Measurements from ENCODE around the gene CACNA2D4. TPM values are rescaled to one million over a fixed set of nuclear protein-coding genes. Genes with fewer than 3 reads are reported as not detected.
A peak's percentile ranks its signal among the peaks of the same experiment; 100 is the strongest.

Gene CACNA2D4
- polyA plus RNA-seq, 3 donors = 2.0 to 3.0 (median 2.7) TPM

DNA sequence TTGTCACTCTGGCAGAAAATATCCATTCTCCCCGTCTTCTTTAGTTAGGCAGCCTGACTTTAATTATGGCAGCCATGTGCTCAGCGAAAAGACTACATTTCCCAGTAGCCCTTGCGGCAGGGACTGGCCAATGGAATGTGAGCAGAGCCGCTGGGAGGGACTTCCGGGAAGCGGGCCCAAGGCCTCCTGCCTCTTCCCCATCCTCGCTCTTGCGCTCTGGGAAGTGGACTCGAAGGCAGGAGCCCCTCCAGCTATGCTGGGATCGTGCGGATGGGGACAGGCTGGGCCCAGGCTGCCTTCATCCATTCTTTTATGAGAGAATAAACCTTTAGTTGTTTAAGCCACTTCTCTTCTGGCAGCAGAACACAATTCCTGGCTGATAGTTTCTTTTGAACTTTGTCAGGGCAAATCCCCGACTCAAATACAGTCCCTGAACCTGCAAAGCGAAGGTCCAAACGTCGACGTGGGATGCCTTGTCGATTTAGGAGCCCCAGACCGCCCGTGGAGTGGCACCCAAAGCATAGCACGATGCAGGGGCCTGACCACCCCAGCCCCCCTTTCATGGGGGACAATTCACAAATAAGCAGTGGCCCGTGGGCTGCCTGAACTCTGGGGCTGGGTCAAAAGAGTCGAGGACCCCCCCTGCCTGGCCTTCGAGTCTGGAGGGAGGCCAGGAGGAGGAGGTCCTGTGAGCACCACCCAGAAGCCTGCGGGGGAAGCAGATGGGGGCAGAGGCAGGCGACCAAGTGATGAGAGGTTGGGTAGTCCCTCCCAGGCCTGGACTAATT is 113.7 kb downstream of the CACNA2D4 start:
- peak; percentile 87 for DNase-seq

- no peak for DNase-seq
Measured at GRCh38 chr12:1803736-1804135, 114.7 kb downstream of the CACNA2D4 start.

DNA sequence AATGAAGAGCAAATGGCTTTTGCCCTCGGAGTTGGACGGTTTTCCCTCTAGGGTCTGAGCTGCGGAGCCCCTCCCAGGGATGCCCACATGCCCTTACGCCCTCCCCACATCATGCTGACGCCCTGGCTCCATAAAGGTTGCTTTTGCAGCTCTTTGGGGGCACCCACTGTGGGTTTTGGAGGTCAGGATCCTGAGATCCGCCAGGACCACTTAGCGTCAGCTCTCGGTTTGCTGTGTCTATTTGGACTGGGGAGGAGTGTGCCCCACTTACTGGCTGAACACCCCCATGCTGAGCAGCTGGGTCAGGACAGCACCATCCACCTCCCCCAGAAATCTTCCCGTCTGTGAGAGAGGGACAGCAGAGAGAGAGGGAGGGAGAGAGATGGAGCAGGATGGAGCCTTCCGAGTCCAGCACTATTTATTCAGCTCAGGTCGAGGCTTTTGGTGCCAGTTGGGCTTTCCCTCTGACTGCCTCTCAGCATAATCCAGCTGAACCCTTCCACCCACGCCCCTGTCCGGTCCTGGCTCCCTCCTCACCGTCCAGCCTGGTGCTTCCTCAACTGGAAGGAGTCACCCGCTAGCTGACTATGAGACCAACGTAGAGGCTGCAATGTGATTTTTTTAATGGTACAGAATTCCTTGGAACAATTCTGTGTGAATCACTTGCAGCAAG is 117.0 kb downstream of the CACNA2D4 start:
- no peak for DNase-seq

DNA sequence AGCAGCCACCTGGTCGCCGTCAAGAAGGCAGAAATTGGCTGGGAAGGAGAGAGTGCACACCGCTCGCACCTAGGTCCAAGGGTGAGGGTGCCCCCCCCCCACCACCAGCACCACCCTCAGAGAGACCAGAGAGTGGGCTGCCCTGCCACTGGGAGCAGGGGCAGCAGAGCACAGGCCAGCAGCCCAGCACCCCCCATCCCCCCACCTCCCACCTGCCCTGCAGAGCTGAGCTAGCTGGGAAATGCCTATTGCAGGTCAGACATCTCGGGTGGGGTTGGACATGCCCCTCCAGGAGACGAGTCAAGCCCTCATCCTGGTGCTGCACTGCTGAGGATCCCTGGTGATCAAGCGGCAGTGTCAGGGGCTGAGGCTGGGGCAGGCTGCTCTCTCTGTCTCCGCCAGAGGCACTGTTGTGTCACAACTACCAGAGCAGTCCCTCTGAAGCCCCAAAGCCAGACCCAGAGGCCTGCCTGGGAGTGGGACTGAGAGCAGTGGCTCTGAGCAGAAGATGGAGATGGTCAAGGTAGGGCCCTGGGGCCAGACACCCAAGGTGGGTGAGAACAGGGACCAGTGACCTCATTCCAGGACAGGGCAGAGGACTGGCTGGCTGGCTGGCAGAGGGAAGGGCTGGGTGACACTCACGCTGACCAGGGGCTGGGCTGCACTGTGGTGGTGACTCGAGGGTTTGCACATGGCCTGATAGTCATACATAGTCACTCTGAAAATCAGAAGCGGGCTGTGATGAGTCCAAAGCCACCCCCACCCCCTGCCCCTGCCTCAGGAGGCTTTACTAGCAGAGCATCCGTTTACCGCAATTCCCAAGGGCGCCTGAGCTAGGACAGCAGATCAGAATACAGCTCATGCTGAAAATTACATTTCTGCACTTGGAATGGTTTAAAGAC is 117.8 kb downstream of the CACNA2D4 start:
- DNase-seq = no peak

GRCh38 chr12:1799882-1800400 is 118.5 kb downstream of the CACNA2D4 start:
- DNase-seq = no peak

DNA sequence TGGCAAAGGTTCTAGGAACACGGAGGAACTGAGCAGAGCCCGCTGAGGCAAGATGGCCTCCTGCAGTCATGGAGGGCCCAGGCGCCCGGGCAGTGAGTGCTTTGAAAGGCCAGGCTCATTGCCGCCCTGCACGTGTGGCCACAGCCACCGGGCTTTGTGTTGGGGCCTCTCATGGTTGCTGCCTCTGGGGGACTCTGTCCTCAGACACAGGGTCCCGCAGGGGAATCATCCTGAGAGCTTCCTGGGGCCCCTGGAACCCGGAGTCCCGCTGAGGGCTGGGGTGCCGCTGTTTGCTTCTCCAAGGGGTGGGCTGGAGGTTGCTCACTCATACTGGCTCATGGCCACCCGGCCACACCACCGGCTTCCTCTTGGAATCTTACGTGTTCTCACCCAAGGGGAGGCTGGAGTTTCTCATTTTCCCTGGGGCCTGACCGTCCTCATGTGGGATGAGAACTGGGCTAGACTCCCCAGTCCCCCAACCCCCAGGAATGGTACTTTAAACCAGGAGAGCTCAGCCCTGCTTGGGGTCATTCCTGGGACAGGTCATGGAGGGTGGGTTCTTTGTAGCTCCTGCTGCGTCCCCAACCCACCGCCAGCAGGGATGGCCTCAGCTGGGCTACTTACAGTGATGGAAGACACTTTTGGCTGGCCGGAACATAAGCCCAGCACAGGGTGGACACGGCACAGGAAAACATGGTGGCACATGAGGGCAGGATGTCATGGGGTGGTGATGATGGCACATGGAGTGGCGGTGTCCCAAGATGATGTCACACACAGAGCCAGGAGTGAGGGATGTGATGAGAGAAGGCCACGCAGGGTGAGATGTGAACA is 119.2 kb downstream of the CACNA2D4 start:
- DNase-seq = no peak

DNA sequence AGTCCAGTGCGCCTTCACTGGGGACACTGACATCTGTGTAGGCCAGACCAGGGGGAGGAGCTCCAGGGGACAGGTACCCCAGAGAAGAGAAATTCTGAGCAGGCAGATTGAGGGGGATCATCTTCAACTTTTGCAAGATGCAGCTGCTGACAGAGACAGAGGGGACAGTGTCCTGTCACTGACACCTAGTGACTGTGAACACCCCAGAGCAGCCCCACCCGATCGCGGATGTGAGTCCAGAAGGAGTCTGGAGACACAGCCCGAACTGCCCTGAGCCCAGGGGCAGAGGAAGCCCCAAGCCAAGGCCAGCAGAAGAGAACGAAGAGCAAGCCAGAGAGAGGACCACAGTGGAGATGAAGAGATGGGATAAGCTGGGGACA is 119.8 kb downstream of the CACNA2D4 start:
- no peak for DNase-seq

DNA sequence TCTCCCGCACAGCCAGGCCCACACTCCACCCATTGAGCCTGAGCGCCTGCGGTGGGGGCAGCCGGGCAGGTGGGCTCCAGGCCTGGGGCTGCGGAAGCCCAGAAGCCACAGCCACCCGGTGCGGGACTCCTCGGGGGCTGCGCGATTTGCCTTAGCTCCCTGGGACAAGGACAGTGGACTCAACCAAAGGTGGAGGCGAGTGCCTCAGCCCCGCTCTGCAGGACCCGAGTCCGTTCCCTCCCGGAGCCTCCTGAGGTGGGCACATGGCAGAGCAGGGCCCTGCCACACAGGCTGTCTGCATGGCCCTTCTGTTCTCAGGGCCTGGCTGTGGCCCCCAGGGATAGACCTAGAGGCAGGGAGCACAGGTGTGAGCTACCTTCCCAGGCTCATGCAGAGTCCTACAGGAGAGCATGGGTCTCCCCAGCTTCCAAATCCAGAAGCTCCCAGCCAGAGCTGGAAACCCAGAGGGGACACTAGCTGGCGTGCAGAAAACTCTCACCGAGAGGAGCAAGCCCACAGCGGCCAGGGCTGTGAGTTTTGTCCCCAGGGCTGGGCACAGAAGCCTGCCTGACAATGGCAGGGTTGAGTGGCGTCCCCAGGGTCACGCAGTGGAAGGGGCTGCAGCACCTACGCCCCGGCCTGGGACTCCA is 120.3 kb downstream of the CACNA2D4 start:
- no peak for DNase-seq

DNA sequence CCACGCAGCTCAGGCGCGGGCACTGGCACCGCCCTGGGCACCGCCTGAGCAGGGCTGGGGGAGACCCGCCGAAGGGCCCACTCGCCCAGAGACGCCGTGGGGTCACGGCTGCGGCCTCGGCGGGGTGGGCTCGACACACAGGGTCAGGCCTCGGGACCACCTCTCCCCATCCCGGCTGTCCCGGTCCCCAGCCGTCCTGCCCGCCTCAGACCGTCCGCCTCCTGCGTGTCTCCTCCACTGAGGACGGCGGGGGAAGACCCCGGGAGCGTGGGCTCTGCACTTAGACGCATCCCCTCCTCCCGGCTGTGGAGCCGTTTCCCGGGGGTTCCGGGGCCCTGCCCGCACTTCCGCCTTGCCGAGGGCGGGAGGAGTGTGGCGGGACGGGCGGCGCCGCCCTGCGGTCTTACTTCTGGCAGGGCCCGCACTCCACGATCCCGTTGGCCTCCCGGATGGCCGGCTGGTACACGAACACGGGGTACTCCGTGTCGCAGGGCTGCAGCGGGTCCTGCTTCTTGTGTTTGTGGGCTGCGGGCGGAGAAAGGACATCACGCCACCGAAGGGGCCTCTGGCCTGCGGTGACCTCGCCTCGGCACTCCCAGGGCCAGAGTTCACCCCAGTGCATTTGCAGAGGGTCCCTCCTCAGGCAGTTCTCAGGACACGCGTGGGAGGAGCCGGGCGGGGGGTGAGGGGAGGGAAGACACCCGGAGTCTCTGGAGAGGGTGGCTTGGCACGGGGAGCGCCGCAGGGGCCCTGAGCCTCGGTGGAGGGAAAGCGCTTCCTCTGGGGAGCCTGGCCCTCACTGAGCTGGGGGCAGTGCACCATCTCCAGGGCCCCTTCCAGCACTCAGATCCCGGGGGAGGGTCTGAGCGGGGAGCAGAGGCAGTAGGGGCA is 121.2 kb downstream of the CACNA2D4 start:
- DNase-seq = no peak

DNA sequence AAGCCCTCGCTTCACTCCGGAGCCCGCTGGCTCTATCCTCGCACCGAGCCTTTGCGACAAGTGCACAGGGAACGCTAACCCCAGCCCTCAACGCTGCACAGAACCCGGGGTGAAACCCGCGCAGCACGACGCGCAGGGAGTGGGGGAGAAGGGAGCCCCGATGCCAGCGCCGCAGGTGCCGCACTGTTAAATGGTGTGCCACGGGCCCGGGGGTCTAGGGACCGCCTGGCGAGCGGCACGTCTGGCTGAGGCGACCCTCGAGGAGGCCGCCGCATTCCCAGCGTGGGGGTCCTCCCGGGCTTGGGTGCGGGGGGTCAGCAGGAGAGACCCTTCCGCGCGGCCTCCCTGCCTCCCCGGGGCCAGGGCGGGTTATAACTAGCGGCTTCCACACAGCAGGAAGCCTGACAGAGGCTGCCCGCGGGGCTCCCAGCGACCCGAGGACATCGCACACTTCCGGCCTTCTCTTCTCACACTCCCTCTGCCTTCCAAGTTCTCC is 121.9 kb downstream of the CACNA2D4 start:
- DNase-seq = no peak

DNA sequence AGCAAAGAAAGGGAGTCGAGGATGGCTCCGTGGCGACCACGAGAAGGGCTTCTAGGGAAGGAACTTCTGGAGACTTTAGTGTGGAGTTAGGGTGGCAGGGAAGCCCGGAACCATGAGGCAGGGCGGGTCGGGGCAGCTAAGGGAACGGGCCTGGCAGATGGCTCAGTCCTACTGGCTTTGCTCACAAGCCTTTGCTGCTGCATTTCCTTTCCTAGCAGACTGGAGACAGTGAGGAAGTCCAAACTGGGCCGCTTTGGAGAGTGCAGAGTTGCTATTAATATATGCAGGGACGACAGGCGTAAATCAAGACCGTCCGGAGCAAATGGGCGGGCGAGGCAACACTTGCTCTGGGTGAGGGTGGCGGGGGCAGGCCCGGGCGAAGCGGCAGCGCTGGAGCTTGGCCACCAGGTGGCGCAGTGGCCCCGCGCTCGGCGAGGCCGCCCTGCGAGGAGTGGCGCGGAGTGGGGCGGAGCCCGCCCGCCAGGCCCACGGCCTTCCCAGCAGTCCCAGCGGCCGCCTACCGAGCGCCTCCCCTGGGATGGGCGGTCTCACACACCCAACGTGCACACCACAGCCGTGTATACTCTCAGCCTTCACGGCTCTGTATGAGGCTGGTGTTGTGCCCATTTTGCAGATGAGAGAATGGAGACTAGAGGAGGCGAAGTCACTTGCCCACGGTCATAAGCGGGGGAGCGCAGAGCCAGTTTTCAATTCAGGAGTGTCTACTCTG is 122.5 kb downstream of the CACNA2D4 start:
- peak; percentile 86 for DNase-seq

- no peak for DNase-seq
Measured at GRCh38 chr12:1795221-1795784, 123.1 kb downstream of the CACNA2D4 start.

DNA sequence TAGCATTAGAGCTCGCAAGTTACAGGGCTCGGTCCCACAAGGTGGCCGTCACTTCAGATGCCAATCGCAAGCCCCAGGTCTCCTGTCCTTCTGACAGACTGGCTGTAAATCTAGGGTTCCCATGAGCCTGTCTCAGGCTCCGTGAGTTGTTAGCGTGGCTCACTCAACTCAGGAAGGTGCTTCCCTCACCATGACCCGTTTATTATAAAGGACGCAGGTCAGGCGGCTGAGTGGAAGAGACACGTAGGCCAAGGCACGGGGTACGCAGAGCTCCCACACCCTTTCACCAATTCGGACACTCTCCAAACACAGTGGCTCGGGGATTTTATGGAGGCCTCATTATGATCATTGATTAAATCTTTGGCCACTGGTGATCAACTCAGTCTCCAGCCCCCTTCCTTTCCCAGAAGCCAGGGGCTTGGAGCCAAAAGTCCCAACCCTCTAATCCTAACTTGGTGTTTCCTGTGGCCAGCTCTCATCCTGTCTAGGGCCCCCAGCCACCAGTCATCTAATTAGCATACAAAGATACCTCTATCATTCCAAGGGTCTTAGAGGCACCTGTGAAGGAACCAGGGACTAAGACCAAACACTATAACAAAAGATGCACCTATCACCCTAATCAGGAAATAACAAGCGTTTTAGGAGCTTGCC is 123.9 kb downstream of the CACNA2D4 start:
- no peak for DNase-seq

GRCh38 chr12:1793426-1794210 is 124.8 kb downstream of the CACNA2D4 start:
- DNase-seq = no peak

DNA sequence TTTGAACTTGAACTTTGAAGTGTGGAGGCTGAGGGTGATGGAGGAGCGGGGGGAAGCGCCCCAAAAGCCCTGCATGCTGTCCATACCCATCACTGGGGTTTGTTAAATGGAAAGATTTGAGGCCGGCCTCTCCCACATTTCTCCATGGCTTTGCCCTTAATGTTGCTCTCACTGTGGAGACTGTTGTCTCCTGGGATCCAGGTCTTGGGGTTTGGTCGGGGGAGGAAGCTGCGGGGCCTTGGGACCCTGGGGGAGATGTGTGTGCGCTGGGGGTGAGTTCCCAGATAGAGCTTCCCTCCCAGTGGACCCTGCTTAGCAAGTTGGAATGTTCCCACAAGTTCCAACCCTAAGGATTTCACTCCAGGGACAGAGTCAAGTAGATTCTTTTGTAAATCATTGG is 126.0 kb downstream of the CACNA2D4 start:
- no peak for DNase-seq

GRCh38 chr12:1791104-1791841 is 127.2 kb downstream of the CACNA2D4 start:
- DNase-seq = no peak
